ENCODE results near the gene OPCML. TPM values are rescaled to one million over a fixed set of nuclear protein-coding genes. Genes with fewer than 3 reads are reported as not detected.
A peak's percentile ranks its signal among the peaks of the same experiment; 100 is the strongest.

OPCML gene
- total and polyA plus RNA-seq, 2 experiments from 2014 or later = 1.2 to 4.4 TPM

DNA sequence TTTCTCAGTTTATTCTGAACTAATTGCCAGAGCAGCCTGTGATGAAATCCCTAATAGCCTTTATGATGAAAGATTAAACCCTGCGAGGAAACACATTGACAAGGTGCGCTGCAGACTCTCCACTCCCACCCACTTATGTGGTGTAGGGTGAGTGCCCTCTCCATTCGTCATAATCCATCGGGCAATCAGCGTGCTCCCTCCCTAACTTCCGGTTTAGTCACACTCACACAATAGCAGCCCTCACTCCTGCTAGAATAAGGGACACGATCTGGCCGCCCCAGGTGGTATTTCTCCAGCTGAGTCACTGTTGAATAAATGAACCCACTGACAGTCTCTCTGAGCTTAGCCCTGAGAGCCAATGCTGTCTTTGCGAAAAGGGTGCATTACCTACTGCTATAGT is 188.3 kb downstream of the OPCML start:
- H3F3A ChIP-seq (replicated peaks; ENCODE audit: low read depth) = no peaks in the 10 kb centered on the region
- ATAC-seq (peak; percentile 43; the same call in 2 of the 3 replicates), DNase-seq (ENCODE audit: low spot score) (no peak)
- no peak overlapping the region for H3K27ac ChIP-seq (ENCODE audit: low read depth)
- Mint-ChIP-seq H3K27me3 (ENCODE audit: insufficient read depth, low read depth, poor library complexity) (no peaks in the 10 kb centered on the region), H3K36me3 (ENCODE audit: low read depth) (no peaks in the 10 kb centered on the region), H3K27ac (no peak overlapping the region), H3K4me1 (peaks cover 8% of the 10 kb centered on the region; the same call in 2 of the 3 replicates), H3K4me3 (no peak overlapping the region), H3K9me3 (no peaks in the 10 kb centered on the region)
- no peaks in the 10 kb centered on the region for H3K79me2 ChIP-seq (replicated peaks; ENCODE audit: insufficient read depth)
- H2AFZ ChIP-seq = no peak overlapping the region
- H3K27me3 ChIP-seq (ENCODE audit: insufficient read depth) = no peaks in the 10 kb centered on the region
- no peaks in the 10 kb centered on the region for H3K36me3 ChIP-seq (ENCODE audit: insufficient read depth)
- no peak for TF ChIP-seq ZNF114 (CRISPR knock-in tag; IDR thresholded peaks at IDR 0.05)
- TF ChIP-seq EZH2phosphoT487 (IDR thresholded peaks at IDR 0.05; ENCODE audit: unreplicated experiment) = no peak
- TF ChIP-seq, protein P1, sequence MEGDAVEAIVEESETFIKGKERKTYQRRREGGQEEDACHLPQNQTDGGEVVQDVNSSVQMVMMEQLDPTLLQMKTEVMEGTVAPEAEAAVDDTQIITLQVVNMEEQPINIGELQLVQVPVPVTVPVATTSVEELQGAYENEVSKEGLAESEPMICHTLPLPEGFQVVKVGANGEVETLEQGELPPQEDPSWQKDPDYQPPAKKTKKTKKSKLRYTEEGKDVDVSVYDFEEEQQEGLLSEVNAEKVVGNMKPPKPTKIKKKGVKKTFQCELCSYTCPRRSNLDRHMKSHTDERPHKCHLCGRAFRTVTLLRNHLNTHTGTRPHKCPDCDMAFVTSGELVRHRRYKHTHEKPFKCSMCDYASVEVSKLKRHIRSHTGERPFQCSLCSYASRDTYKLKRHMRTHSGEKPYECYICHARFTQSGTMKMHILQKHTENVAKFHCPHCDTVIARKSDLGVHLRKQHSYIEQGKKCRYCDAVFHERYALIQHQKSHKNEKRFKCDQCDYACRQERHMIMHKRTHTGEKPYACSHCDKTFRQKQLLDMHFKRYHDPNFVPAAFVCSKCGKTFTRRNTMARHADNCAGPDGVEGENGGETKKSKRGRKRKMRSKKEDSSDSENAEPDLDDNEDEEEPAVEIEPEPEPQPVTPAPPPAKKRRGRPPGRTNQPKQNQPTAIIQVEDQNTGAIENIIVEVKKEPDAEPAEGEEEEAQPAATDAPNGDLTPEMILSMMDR (conservative IDR thresholded peaks at IDR 0.05; ENCODE audit: low read depth in 2 of 2) = no peak
- no peak for TF ChIP-seq JUNB (IDR thresholded peaks at IDR 0.05; ENCODE audit: unreplicated experiment)
- TF ChIP-seq CREB1 (CRISPR knock-in tag; IDR thresholded peaks at IDR 0.05; ENCODE audit: low read depth) = no peak
- H4K20me1 ChIP-seq (replicated peaks; ENCODE audit: insufficient read depth) = no peaks in the 10 kb centered on the region
- H3K4me3 ChIP-seq = no peak overlapping the region
- H3K4me2 ChIP-seq = no peak overlapping the region
- no peaks in the 10 kb centered on the region for H3K9me2 ChIP-seq (ENCODE audit: insufficient read depth)
- H3K4me1 ChIP-seq (ENCODE audit: insufficient read depth) = no peaks in the 10 kb centered on the region; the same call in 1 of the 2 replicates

DNA sequence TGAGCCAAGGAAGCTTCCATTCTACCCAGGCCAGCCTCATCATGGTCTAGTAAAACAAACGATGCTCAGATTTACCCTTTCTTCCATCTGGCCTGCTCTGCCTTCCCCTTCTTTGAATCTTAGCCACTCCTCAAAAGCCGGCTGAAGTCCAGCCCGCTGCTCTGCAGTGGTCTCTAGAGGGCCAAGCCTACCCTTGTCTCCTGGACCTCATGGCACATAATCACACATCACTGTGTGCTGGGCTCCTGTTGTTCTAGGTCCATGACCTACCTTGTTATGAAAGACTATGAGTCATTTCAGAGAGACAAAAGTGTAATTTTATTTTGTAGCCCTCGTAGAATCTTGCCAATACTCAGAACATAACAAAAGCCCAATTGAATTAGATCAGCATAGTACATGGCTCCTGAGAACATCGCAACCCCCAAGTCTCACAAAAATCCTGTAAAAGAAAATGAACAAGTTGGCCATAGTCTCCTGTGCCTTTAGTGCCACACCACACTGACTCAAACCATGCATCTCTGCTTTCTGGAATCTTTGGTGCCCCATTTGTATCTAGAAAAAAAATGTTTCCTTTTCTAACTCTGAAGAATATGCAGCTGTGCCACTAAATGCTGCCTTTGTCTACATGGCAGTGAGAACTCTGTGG is 192.7 kb downstream of the OPCML start:
- H3F3A ChIP-seq (replicated peaks; ENCODE audit: low read depth) = no peaks in the 10 kb centered on the region
- no peak overlapping the region for H3K4me3 Mint-ChIP-seq
- ATAC-seq (no peak), DNase-seq (ENCODE audit: low spot score) (no peak)
- H3K36me3 Mint-ChIP-seq (ENCODE audit: low read depth) = peaks cover 16% of the 10 kb centered on the region
- H3K9me2 ChIP-seq (ENCODE audit: insufficient read depth) = no peaks in the 10 kb centered on the region
- no peak overlapping the region; the same call in 1 of the 2 replicates for H3K27ac Mint-ChIP-seq
- H3K9me3 Mint-ChIP-seq = peaks cover 9% of the 10 kb centered on the region; the same call in 1 of the 3 replicates
- peaks cover 4% of the 10 kb centered on the region for H3K27me3 Mint-ChIP-seq (ENCODE audit: insufficient read depth, low read depth, poor library complexity)
- H3K4me2 ChIP-seq = no peak overlapping the region
- H3K27me3 ChIP-seq (ENCODE audit: insufficient read depth) = no peaks in the 10 kb centered on the region
- peaks cover 13% of the 10 kb centered on the region for H3K4me1 ChIP-seq (ENCODE audit: insufficient read depth)
- no peaks in the 10 kb centered on the region for H3K79me2 ChIP-seq (replicated peaks; ENCODE audit: insufficient read depth)
- H3K27ac ChIP-seq (ENCODE audit: low read depth) = no peak overlapping the region
- peaks cover 3% of the 10 kb centered on the region; the same call in 1 of the 2 replicates for H3K36me3 ChIP-seq (ENCODE audit: insufficient read depth)
- no peak overlapping the region for H2AFZ ChIP-seq
- peaks cover 18% of the 10 kb centered on the region for H3K4me1 Mint-ChIP-seq
- H4K20me1 ChIP-seq (replicated peaks; ENCODE audit: insufficient read depth) = no peaks in the 10 kb centered on the region
- H3K4me3 ChIP-seq = no peak overlapping the region
- no peak for TF ChIP-seq JUNB (IDR thresholded peaks at IDR 0.05; ENCODE audit: unreplicated experiment)
- no peak for TF ChIP-seq NANOG (IDR thresholded peaks at IDR 0.05; ENCODE audit: borderline replicate concordance)
- TF ChIP-seq, protein P2, sequence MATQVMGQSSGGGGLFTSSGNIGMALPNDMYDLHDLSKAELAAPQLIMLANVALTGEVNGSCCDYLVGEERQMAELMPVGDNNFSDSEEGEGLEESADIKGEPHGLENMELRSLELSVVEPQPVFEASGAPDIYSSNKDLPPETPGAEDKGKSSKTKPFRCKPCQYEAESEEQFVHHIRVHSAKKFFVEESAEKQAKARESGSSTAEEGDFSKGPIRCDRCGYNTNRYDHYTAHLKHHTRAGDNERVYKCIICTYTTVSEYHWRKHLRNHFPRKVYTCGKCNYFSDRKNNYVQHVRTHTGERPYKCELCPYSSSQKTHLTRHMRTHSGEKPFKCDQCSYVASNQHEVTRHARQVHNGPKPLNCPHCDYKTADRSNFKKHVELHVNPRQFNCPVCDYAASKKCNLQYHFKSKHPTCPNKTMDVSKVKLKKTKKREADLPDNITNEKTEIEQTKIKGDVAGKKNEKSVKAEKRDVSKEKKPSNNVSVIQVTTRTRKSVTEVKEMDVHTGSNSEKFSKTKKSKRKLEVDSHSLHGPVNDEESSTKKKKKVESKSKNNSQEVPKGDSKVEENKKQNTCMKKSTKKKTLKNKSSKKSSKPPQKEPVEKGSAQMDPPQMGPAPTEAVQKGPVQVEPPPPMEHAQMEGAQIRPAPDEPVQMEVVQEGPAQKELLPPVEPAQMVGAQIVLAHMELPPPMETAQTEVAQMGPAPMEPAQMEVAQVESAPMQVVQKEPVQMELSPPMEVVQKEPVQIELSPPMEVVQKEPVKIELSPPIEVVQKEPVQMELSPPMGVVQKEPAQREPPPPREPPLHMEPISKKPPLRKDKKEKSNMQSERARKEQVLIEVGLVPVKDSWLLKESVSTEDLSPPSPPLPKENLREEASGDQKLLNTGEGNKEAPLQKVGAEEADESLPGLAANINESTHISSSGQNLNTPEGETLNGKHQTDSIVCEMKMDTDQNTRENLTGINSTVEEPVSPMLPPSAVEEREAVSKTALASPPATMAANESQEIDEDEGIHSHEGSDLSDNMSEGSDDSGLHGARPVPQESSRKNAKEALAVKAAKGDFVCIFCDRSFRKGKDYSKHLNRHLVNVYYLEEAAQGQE (IDR thresholded peaks at IDR 0.05; ENCODE audit: unreplicated experiment) = no peak
- TF ChIP-seq ZNF331 (CRISPR knock-in tag; IDR thresholded peaks at IDR 0.05; ENCODE audit: low read depth) = no peak
- TF ChIP-seq ZNF114 (CRISPR knock-in tag; IDR thresholded peaks at IDR 0.05) = no peak
- TF ChIP-seq, protein P1 (conservative IDR thresholded peaks at IDR 0.05; ENCODE audit: low read depth in 2 of 2) = no peak
- TF ChIP-seq EZH2phosphoT487 (IDR thresholded peaks at IDR 0.05; ENCODE audit: unreplicated experiment) = no peak
- TF ChIP-seq CREB1 (CRISPR knock-in tag; IDR thresholded peaks at IDR 0.05; ENCODE audit: low read depth) = no peak
- no peak for TF ChIP-seq STAT1 (IDR thresholded peaks at IDR 0.05; ENCODE audit: unreplicated experiment)

Data from GM23338 (cell line).